Upper lobe of left lung (tissue), 4 donors: ENCODE results near the gene S100A5.

ENCODE experiments used
- EP300 ChIP-seq, 4 donors: sonication (generic); formaldehyde crosslinking; IDR thresholded peaks; one replicate each; pipeline ENCODE4 v1.5.1; 2017; ENCODE audit warnings: antibody characterized with exemption in 4 of 4, control low read depth in 2 of 4
- POLR2A ChIP-seq, 4 donors: fragments of 450-650 bp; IDR thresholded peaks; one replicate each; pipeline ENCODE4 v1.5.1; 2016 to 2017; ENCODE audit warnings: antibody characterized with exemption in 4 of 4, mild to moderate bottlenecking in 2 of 4
- POLR2AphosphoS5 ChIP-seq, 2 donors: sonication (generic); formaldehyde crosslinking; IDR thresholded peaks; one replicate each; pipeline ENCODE4 v1.5.1; 2017; ENCODE audit warnings: antibody characterized with exemption in 2 of 2
- TF ChIP-seq, protein P1 (sequence below), 6 experiments: fragments of 450-650 bp in 4 of 6; fragments of 200-600 bp in 2 of 6; sonication (generic) in 2 of 6; IDR thresholded peaks; one replicate each; pipeline ENCODE4 v1.5.1; 2016 to 2019; ENCODE audit warnings: antibody characterized with exemption in 6 of 6

- TF ChIP-seq POLR2A (IDR thresholded peaks at IDR 0.05) (no peak), POLR2AphosphoS5 (IDR thresholded peaks at IDR 0.05) (no peak), EP300 (IDR thresholded peaks at IDR 0.05) (no peak)
- TF ChIP-seq, protein P1, sequence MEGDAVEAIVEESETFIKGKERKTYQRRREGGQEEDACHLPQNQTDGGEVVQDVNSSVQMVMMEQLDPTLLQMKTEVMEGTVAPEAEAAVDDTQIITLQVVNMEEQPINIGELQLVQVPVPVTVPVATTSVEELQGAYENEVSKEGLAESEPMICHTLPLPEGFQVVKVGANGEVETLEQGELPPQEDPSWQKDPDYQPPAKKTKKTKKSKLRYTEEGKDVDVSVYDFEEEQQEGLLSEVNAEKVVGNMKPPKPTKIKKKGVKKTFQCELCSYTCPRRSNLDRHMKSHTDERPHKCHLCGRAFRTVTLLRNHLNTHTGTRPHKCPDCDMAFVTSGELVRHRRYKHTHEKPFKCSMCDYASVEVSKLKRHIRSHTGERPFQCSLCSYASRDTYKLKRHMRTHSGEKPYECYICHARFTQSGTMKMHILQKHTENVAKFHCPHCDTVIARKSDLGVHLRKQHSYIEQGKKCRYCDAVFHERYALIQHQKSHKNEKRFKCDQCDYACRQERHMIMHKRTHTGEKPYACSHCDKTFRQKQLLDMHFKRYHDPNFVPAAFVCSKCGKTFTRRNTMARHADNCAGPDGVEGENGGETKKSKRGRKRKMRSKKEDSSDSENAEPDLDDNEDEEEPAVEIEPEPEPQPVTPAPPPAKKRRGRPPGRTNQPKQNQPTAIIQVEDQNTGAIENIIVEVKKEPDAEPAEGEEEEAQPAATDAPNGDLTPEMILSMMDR (IDR thresholded peaks at IDR 0.05): peak; percentile 82 to 92 (median 88)
Measured at GRCh38 chr1:153494976-153495535, 45.7 kb downstream of the S100A5 start.
